DND-41 (cell line): Measurements from ENCODE around the gene RAD23A.

Experiments
- CTCF ChIP-seq: IDR thresholded peaks from 2 replicates; pipeline ENCODE4 v1.5.1; 2012; ENCODE audit warnings: borderline replicate concordance, low read length, moderate library complexity, mild to moderate bottlenecking; ENCODE audit not compliant: poor library complexity, severe bottlenecking; ENCODE audit errors: extremely low read depth
- EZH2 ChIP-seq: IDR thresholded peaks from 3 replicates; pipeline ENCODE4 v1.6.1; 2012; ENCODE audit warnings: borderline replicate concordance, low read depth, mild to moderate bottlenecking, moderate library complexity, low read length, inconsistent platforms; ENCODE audit not compliant: severe bottlenecking

GRCh38 chr19:12952488-12953137 is 7.0 kb downstream of the RAD23A start:
- no peak for TF ChIP-seq CTCF
- no peak for TF ChIP-seq EZH2
